Measurements from ENCODE around the gene PLEKHA6. TPM values are rescaled to one million over a fixed set of nuclear protein-coding genes. Genes with fewer than 3 reads are reported as not detected.

PLEKHA6 gene
- polyA plus RNA-seq, 1 donor: 12.7 TPM

- DNase-seq: no peak
Measured at GRCh38 chr1:204180133-204180532, 179.6 kb downstream of the PLEKHA6 start.

GRCh38 chr1:204178487-204179281, 181.0 kb downstream of the PLEKHA6 start:
- DNase-seq: no peak

- no peak for DNase-seq
Measured at GRCh38 chr1:204177133-204177532, 182.6 kb downstream of the PLEKHA6 start.

- no peak for DNase-seq
Measured at GRCh38 chr1:204176049-204176448, 183.7 kb downstream of the PLEKHA6 start.

- DNase-seq: no peak
Measured at GRCh38 chr1:204174958-204175357, 184.8 kb downstream of the PLEKHA6 start.

GRCh38 chr1:204172404-204173029, 187.2 kb downstream of the PLEKHA6 start:
- no peak for DNase-seq

- DNase-seq: no peak
Measured at GRCh38 chr1:204171751-204172178, 188.0 kb downstream of the PLEKHA6 start.

GRCh38 chr1:204170494-204171155, 189.1 kb downstream of the PLEKHA6 start:
- no peak for DNase-seq

GRCh38 chr1:204169858-204170257, 189.9 kb downstream of the PLEKHA6 start:
- DNase-seq: no peak

Other genes starting within 250 kb of the PLEKHA6 start
- 3.0 TPM for gene ETNK2, start 207.9 kb downstream of the PLEKHA6 start, polyA plus RNA-seq (ENCODE audit: insufficient read length)
- gene REN, start 193.6 kb downstream of the PLEKHA6 start, polyA plus RNA-seq (ENCODE audit: insufficient read length): not detected
- 0.28 TPM for gene KISS1, start 163.4 kb downstream of the PLEKHA6 start, polyA plus RNA-seq (ENCODE audit: insufficient read length)
- gene GOLT1A, start 145.9 kb downstream of the PLEKHA6 start, polyA plus RNA-seq (ENCODE audit: insufficient read length): not detected
- 23.0 TPM for gene PPP1R15B, start 51.9 kb upstream of the PLEKHA6 start, polyA plus RNA-seq (ENCODE audit: insufficient read length)
- gene PIK3C2B, start 134.9 kb upstream of the PLEKHA6 start, polyA plus RNA-seq (ENCODE audit: insufficient read length): 39.7 TPM
- 36.0 TPM for gene MDM4, start 156.5 kb upstream of the PLEKHA6 start, polyA plus RNA-seq (ENCODE audit: insufficient read length)